Naive thymus-derived CD4-positive, alpha-beta T cell (primary cell): ENCODE results near the gene ANKRD10. TPM values are rescaled to one million over a fixed set of nuclear protein-coding genes. Genes with fewer than 3 reads are reported as not detected.

Source experiments
- ATAC-seq: fragments of 150-1000 bp; cut with Tn5 transposase; 2 replicates; pipeline ENCODE4 v1.10.0; 2021; ENCODE audit warnings: mild to moderate bottlenecking, moderate library complexity
- CTCF ChIA-PET: fragments of 350-600 bp; sonication (Branson Sonifier 250); formaldehyde crosslinking; loops from one replicate; lab custom pipeline; 2021; ENCODE audit warnings: antibody characterized with exemption; lab: Charles Lee
- POLR2A ChIA-PET: fragments of 350-600 bp; sonication (Branson Sonifier 250); formaldehyde crosslinking; loops from one replicate; lab custom pipeline; 2021; ENCODE audit warnings: antibody characterized with exemption, inconsistent platforms; lab: Charles Lee
- DNase-seq, 9 donors: peaks; one replicate each; pipeline versions ENCODE4 v3.0.0 to v3.0.0-alpha.2; 2020 to 2022; ENCODE audit warnings: mixed read lengths in 1 of 9
- H3K27ac ChIP-seq: one replicate; pipeline ENCODE4 v1.7.0; 2013; ENCODE audit warnings: mild to moderate bottlenecking, low read depth, low read length, moderate library complexity
- H3K27me3 ChIP-seq, 2 donors: one replicate each; pipeline ENCODE4 v1.7.0; 2013; ENCODE audit warnings: low read length in 2 of 2, mild to moderate bottlenecking in 2 of 2, moderate library complexity in 2 of 2; ENCODE audit not compliant: control insufficient read depth in 2 of 2, insufficient read depth in 2 of 2
- H3K36me3 ChIP-seq, 3 experiments: 1 replicate in 2 of 3; 2 replicates in 1 of 3; pipeline ENCODE4 v1.7.0; 2013; ENCODE audit warnings: low read length in 3 of 3, mild to moderate bottlenecking in 3 of 3, moderate library complexity in 1 of 3; ENCODE audit not compliant: insufficient read depth in 3 of 3, control insufficient read depth in 2 of 3
- H3K4me1 ChIP-seq, 2 donors: one replicate each; pipeline ENCODE4 v1.7.0; 2013; ENCODE audit warnings: low read length in 2 of 2, mild to moderate bottlenecking in 2 of 2, moderate library complexity in 1 of 2; ENCODE audit not compliant: control insufficient read depth in 2 of 2, insufficient read depth in 2 of 2
- H3K4me3 ChIP-seq: 2 replicates; pipeline ENCODE4 v1.7.0; 2013; ENCODE audit warnings: mild to moderate bottlenecking, low read length
- H3K9me3 ChIP-seq, 3 experiments: 1 replicate in 2 of 3; 2 replicates in 1 of 3; pipeline ENCODE4 v1.7.0; 2013; ENCODE audit warnings: low read length in 3 of 3; ENCODE audit not compliant: control insufficient read depth in 2 of 3
- H3K27ac Mint-ChIP-seq, 9 donors: one replicate each; pipeline ENCODE4 v1.8.0; 2020 to 2022; ENCODE audit warnings: mixed read lengths in 9 of 9, mild to moderate bottlenecking in 8 of 9, moderate library complexity in 5 of 9, inconsistent platforms in 2 of 9
- H3K27me3 Mint-ChIP-seq, 5 donors: one replicate each; pipeline ENCODE4 v1.8.0; 2021 to 2022; ENCODE audit warnings: mixed read lengths in 5 of 5, mild to moderate bottlenecking in 1 of 5
- H3K36me3 Mint-ChIP-seq, 5 donors: one replicate each; pipeline ENCODE4 v1.8.0; 2020 to 2022; ENCODE audit warnings: mixed read lengths in 5 of 5, mild to moderate bottlenecking in 3 of 5, inconsistent platforms in 1 of 5
- H3K4me1 Mint-ChIP-seq, 7 donors: one replicate each; pipeline ENCODE4 v1.8.0; 2020 to 2022; ENCODE audit warnings: mixed read lengths in 7 of 7, mild to moderate bottlenecking in 3 of 7, inconsistent platforms in 1 of 7
- H3K4me3 Mint-ChIP-seq, 10 donors: one replicate each; pipeline ENCODE4 v1.8.0; 2020 to 2022; ENCODE audit warnings: mild to moderate bottlenecking in 10 of 10, mixed read lengths in 10 of 10, moderate library complexity in 6 of 10, inconsistent platforms in 2 of 10
- H3K9me3 Mint-ChIP-seq, 11 donors: one replicate each; pipeline ENCODE4 v1.8.0; 2020 to 2022; ENCODE audit warnings: mixed read lengths in 11 of 11, mild to moderate bottlenecking in 4 of 11, inconsistent platforms in 1 of 11, moderate library complexity in 1 of 11
- intact Hi-C, 2 donors: fragments of 100-400 bp; cut with micrococcal nuclease; formaldehyde crosslinking; loops; one replicate each; pipeline ENCODE4 v1.15.1; 2023
- polyA plus RNA-seq, 2 donors: library from polyadenylated mRNA; unstranded; fragments of 300-500 nt; fragmentation: Illumina TruSeq; gene quantifications; one replicate each; pipeline ENCODE4 v1.2.3, GENCODE V29; 2021
- total RNA-seq, 6 experiments: library from RNA in 5 of 6; stranded (reverse) in 5 of 6; gene quantifications; 1 replicate in 5 of 6; 2 replicates in 1 of 6; pipeline ENCODE4 v1.2.3 and lab custom pipeline; 2021 to 2026

ANKRD10 gene
- total and polyA plus RNA-seq, 7 experiments from 2014 or later, result 53.2 to 155 (median 130) TPM

DNA sequence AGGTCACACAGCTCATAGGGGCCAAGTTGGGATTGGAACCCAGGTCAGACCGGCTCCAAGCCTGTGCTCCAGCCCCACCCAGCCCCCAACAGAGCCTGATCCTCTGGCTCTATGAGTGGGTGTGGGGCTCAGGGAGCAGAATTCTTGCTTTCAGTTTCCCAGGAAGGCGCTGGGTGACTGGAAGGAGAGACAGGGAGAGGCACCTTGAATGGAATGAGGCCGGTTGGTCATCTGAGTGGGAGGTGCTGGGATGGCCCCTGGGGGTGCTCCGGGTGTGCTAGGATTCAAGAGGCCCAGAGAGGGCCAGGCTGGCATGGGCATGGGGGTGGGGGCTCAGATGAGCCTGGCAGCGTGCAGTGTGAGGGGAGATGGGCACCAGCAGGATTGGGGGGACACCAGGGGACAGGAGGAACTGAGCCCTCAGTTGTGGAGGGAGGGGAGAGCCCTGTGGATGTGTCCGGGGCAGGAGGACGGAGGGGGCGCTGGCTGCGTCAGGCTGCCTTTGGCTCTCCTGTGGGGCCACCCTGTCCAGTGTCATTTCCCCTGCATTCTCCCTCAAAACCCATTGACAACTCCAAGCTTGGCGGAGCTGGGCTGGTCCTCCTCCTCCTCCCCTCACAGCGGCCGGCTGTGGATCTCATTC is 31.2 kb upstream of the ANKRD10 start:
- H3K4me3 ChIP-seq, result no peak overlapping the region
- Mint-ChIP-seq H3K9me3 (no peaks in the 10 kb centered on the region), H3K4me3 (no peak overlapping the region), H3K27ac (no peak overlapping the region), H3K4me1 (peaks cover 0 to 24% (median 0%) of the 10 kb centered on the region in 7 donors), H3K36me3 (no peaks in the 10 kb centered on the region), H3K27me3 (no peaks in the 10 kb centered on the region)
- no peaks in the 10 kb centered on the region for H3K27me3 ChIP-seq
- DNase-seq, result no peak
- H3K27ac ChIP-seq, result no peak overlapping the region
- ATAC-seq, result peak; percentile 21
- no peaks in the 10 kb centered on the region for H3K9me3 ChIP-seq
- intact Hi-C loops, result loop anchor here in 1 of 2 donors (10.0 kb wide), 1 partner anchor 269 kb away; no protein-coding TSS in a partner anchor
- CTCF ChIA-PET, result interaction anchor here (0.6 kb wide), 1 partner anchor 1504 kb away, joined by 4 read pairs; no protein-coding TSS in a partner anchor
- no peaks in the 10 kb centered on the region for H3K4me1 ChIP-seq
- no peaks in the 10 kb centered on the region for H3K36me3 ChIP-seq
- POLR2A ChIA-PET, result no interaction called here

- intact Hi-C loops, result loop anchor here in 1 of 2 donors (1.0 to 10.0 kb wide), 3 partner anchors 105 to 270 kb away; no protein-coding TSS in a partner anchor
- CTCF ChIA-PET, result no interaction called here
- Mint-ChIP-seq H3K27me3 (no peaks in the 10 kb centered on the region), H3K9me3 (no peaks in the 10 kb centered on the region), H3K27ac (peak overlapping the region in 1 of 9 donors; percentile 1), H3K36me3 (no peaks in the 10 kb centered on the region), H3K4me1 (peaks cover 0 to 24% (median 0%) of the 10 kb centered on the region in 7 donors), H3K4me3 (no peak overlapping the region)
- H3K27ac ChIP-seq, result no peak overlapping the region
- H3K4me3 ChIP-seq, result no peak overlapping the region
- H3K36me3 ChIP-seq, result no peaks in the 10 kb centered on the region
- no peaks in the 10 kb centered on the region for H3K4me1 ChIP-seq
- ATAC-seq (no peak), DNase-seq (no peak)
- no peaks in the 10 kb centered on the region for H3K27me3 ChIP-seq
- no peaks in the 10 kb centered on the region for H3K9me3 ChIP-seq
- POLR2A ChIA-PET, result no interaction called here
Measured at GRCh38 chr13:110944968-110945927, 30.4 kb upstream of the ANKRD10 start.

DNA sequence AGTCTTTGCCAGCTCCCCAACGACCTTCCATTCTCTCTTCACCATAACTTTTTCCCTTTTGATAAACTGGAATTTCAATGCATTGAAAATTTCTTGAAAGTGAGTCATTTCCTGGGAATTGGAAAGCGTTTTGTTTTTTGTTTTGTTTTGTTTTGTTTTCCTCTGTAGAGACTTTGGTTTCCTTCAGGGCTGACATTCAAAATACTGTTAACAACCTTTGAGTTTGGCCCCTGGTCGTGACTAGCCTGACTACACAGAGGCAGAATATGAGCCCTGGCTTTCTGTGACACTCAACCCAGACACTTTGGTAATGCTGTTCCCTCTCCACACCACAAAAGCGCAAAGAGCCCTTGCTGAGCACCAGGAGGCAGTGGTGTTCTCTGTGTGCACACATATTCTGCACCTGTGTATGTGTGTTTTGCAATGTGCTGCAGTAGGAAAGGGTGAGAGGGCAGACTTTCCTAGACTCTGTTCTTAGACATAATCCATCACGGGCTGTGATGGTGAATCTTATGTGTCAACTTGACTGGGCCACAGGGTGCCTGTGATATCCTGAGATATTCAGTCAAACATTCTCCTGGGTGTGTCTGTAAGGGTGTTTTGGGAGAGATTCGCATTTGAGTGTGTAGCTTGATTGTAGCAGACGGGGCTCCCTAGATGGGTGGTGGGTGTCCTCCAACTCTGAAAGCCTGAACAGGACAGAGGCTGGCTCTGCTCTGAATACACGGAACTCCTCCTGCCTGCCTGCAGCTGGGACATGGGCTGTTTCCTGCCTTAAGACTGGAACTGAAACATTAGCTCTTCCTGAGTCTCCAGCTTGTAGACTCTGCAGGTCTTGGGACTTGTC is 29.5 kb upstream of the ANKRD10 start:
- DNase-seq (peak in 3 of 9 donors; percentile 3 to 37 (median 10)), ATAC-seq (peak; percentile 33)
- no peaks in the 10 kb centered on the region for H3K9me3 Mint-ChIP-seq
- Histone ChIP-seq H3K4me3 (no peak overlapping the region), H3K27me3 (no peaks in the 10 kb centered on the region), H3K36me3 (no peaks in the 10 kb centered on the region), H3K9me3 (no peaks in the 10 kb centered on the region), H3K4me1 (no peaks in the 10 kb centered on the region), H3K27ac (no peak overlapping the region)
- H3K36me3 Mint-ChIP-seq, result no peaks in the 10 kb centered on the region
- peaks cover 0 to 22% (median 0%) of the 10 kb centered on the region in 7 donors for H3K4me1 Mint-ChIP-seq
- H3K27ac Mint-ChIP-seq, result no peak overlapping the region
- H3K27me3 Mint-ChIP-seq, result peaks cover 0 to 3% (median 0%) of the 10 kb centered on the region in 5 donors
- ChIA-PET POLR2A (no interaction called here), CTCF (no interaction called here)
- intact Hi-C loops, result loop anchor here in 1 of 2 donors (1.0 to 10.0 kb wide), 3 partner anchors 106 to 270 kb away; no protein-coding TSS in a partner anchor
- H3K4me3 Mint-ChIP-seq, result no peak overlapping the region

DNA sequence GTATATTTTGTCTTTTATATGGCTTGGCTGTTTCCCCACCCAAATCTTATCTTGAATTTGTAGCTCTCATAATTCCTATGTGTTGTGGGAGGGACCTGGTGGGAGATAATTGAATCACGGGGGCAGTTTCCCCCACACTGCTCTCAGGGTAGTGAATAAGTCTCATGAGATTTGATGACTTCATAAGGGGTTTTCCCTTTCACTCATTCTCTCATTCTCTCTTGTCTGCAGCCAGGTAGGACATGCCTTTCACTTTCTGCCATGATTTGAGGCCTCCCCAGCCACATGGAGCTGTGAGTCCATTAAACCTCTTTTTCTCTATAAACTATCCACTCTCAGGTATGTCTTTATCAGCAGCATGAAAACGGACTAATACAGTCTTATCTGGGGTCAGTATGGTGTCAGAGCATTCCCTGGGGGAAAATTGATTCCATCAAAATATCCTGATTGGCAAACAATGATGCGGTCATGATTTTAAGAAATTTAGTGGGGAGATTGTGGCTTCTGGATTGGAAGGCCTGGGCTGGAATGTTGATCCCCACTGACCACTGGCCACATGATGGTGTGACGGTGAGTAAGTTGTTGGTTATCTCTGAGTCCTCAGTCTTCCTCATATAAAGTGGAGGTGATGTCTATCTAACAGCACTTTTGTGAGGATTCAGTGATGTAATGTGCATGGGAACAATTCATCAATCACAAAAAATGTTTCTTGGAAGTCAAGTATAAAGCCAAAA is 27.5 kb upstream of the ANKRD10 start:
- Histone ChIP-seq H3K27ac (no peak overlapping the region), H3K4me3 (no peak overlapping the region), H3K27me3 (no peaks in the 10 kb centered on the region), H3K9me3 (no peaks in the 10 kb centered on the region), H3K4me1 (no peaks in the 10 kb centered on the region), H3K36me3 (no peaks in the 10 kb centered on the region)
- no peak for DNase-seq
- Mint-ChIP-seq H3K27me3 (peaks cover 0 to 3% (median 0%) of the 10 kb centered on the region in 5 donors), H3K4me3 (no peak overlapping the region), H3K9me3 (peaks cover 0 to under 1% (median 0%) of the 10 kb centered on the region in 11 donors), H3K36me3 (no peaks in the 10 kb centered on the region), H3K4me1 (peaks cover 0 to 25% (median 0%) of the 10 kb centered on the region in 7 donors), H3K27ac (no peak overlapping the region)
- ChIA-PET POLR2A (no interaction called here), CTCF (no interaction called here)
- ATAC-seq, result no peak
- intact Hi-C loops, result loop anchor here in 1 of 2 donors (10.0 kb wide), 1 partner anchor 272 kb away; no protein-coding TSS in a partner anchor

GRCh38 chr13:110938662-110939421 is 24.0 kb upstream of the ANKRD10 start:
- H3K36me3 Mint-ChIP-seq, result peaks cover 3 to 20% (median 14%) of the 10 kb centered on the region in 5 donors

More at GRCh38 chr13:110938662-110939421, 24.0 kb upstream of the ANKRD10 start:
- Mint-ChIP-seq H3K9me3 (peaks cover 10 to 24% (median 17%) of the 10 kb centered on the region in 11 donors), H3K27ac (no peak overlapping the region), H3K27me3 (peaks cover 0 to 21% (median 4%) of the 10 kb centered on the region in 5 donors), H3K4me3 (no peak overlapping the region), H3K4me1 (peaks cover 0 to 8% (median 0%) of the 10 kb centered on the region in 7 donors)
- ChIA-PET CTCF (no interaction called here), POLR2A (no interaction called here)
- no peak overlapping the region for H3K4me3 ChIP-seq
- H3K36me3 ChIP-seq, result no peaks in the 10 kb centered on the region
- ATAC-seq (no peak), DNase-seq (no peak)
- no peaks in the 10 kb centered on the region for H3K4me1 ChIP-seq
- intact Hi-C loops, result no loop called here
- H3K27ac ChIP-seq, result no peak overlapping the region
- H3K27me3 ChIP-seq, result no peaks in the 10 kb centered on the region
- peaks cover 0 to 10% (median 4%) of the 10 kb centered on the region in 3 experiments for H3K9me3 ChIP-seq
